Measurements from ENCODE around the gene TMPRSS11E.

TMPRSS11E gene

GRCh38 chr4:68433582-68433981 lies 13.7 kb upstream of the TMPRSS11E start:
- ChIA-PET CTCF (no interaction called here), POLR2A (no interaction called here)
- no peak for DNase-seq (ENCODE audit: extremely low spot score)
- TF ChIP-seq FOXM1 (IDR thresholded peaks at IDR 0.05; ENCODE audit: borderline replicate concordance) (no peak), FOXA1 (IDR thresholded peaks at IDR 0.05) (no peak), ARNT (IDR thresholded peaks at IDR 0.05) (no peak), ELF4 (IDR thresholded peaks at IDR 0.05) (no peak), SP1 (IDR thresholded peaks at IDR 0.05) (no peak), PKNOX1 (IDR thresholded peaks at IDR 0.05) (no peak), BHLHE40 (IDR thresholded peaks at IDR 0.05; ENCODE audit: borderline replicate concordance) (no peak), L3MBTL2 (conservative IDR thresholded peaks at IDR 0.05) (no peak), TARDBP (IDR thresholded peaks at IDR 0.05) (no peak), FOXK2 (IDR thresholded peaks at IDR 0.05) (no peak), SUZ12 (IDR thresholded peaks at IDR 0.05) (no peak), LEF1 (IDR thresholded peaks at IDR 0.05; ENCODE audit: borderline replicate concordance) (no peak), ZNF384 (IDR thresholded peaks at IDR 0.05) (no peak), NFRKB (IDR thresholded peaks at IDR 0.05) (no peak), HDGF (IDR thresholded peaks at IDR 0.05; ENCODE audit: borderline replicate concordance) (no peak), CTBP1 (IDR thresholded peaks at IDR 0.05; ENCODE audit: borderline replicate concordance) (no peak)

GRCh38 chr4:68434277-68434676 lies 13.0 kb upstream of the TMPRSS11E start:
- no peak for DNase-seq (ENCODE audit: extremely low spot score)
- ChIA-PET POLR2A (no interaction called here), CTCF (no interaction called here)
- TF ChIP-seq ZNF384 (IDR thresholded peaks at IDR 0.05): no peak
- TF ChIP-seq SP1 (IDR thresholded peaks at IDR 0.05): no peak
- TF ChIP-seq ARNT (IDR thresholded peaks at IDR 0.05): no peak
- TF ChIP-seq ELF4 (IDR thresholded peaks at IDR 0.05): no peak
- TF ChIP-seq PKNOX1 (IDR thresholded peaks at IDR 0.05): no peak
- TF ChIP-seq FOXK2 (IDR thresholded peaks at IDR 0.05): no peak
- no peak for TF ChIP-seq HDGF (IDR thresholded peaks at IDR 0.05; ENCODE audit: borderline replicate concordance)
- no peak for TF ChIP-seq NFRKB (IDR thresholded peaks at IDR 0.05)
- TF ChIP-seq FOXM1 (IDR thresholded peaks at IDR 0.05; ENCODE audit: borderline replicate concordance): no peak
- no peak for TF ChIP-seq L3MBTL2 (conservative IDR thresholded peaks at IDR 0.05)
- TF ChIP-seq LEF1 (IDR thresholded peaks at IDR 0.05; ENCODE audit: borderline replicate concordance): no peak
- TF ChIP-seq SUZ12 (IDR thresholded peaks at IDR 0.05): no peak
- TF ChIP-seq BHLHE40 (IDR thresholded peaks at IDR 0.05; ENCODE audit: borderline replicate concordance): no peak
- no peak for TF ChIP-seq FOXA1 (IDR thresholded peaks at IDR 0.05)
- TF ChIP-seq TARDBP (IDR thresholded peaks at IDR 0.05): no peak
- TF ChIP-seq CTBP1 (IDR thresholded peaks at IDR 0.05; ENCODE audit: borderline replicate concordance): no peak

DNA sequence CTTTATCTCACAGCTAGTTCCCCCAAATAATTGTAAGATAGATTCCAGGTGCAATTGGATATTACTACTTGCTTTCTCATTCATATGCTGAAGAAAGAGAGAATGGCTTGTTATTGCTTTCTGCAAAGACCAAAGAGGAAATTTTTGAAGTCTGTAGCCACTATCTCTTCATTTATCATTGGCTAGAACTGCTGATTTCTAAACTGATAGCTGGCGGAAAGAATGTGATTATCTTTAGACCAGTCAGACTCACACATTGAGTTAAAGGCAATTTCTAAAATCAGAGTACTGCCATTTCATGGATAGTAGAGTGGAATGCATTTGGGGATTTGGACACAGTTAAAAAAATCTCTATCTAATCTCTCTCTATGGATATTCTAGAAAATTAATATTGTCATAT lies 12.4 kb upstream of the TMPRSS11E start:
- TF ChIP-seq L3MBTL2 (conservative IDR thresholded peaks at IDR 0.05) (no peak), NFRKB (IDR thresholded peaks at IDR 0.05) (no peak), FOXM1 (IDR thresholded peaks at IDR 0.05; ENCODE audit: borderline replicate concordance) (no peak), ARNT (IDR thresholded peaks at IDR 0.05) (no peak), ELF4 (IDR thresholded peaks at IDR 0.05) (no peak), TARDBP (IDR thresholded peaks at IDR 0.05) (no peak), SP1 (IDR thresholded peaks at IDR 0.05) (no peak), LEF1 (IDR thresholded peaks at IDR 0.05; ENCODE audit: borderline replicate concordance) (no peak), FOXA1 (IDR thresholded peaks at IDR 0.05) (no peak), PKNOX1 (IDR thresholded peaks at IDR 0.05) (no peak), ZNF384 (IDR thresholded peaks at IDR 0.05) (no peak), HDGF (IDR thresholded peaks at IDR 0.05; ENCODE audit: borderline replicate concordance) (no peak), BHLHE40 (IDR thresholded peaks at IDR 0.05; ENCODE audit: borderline replicate concordance) (no peak), SUZ12 (IDR thresholded peaks at IDR 0.05) (no peak), CTBP1 (IDR thresholded peaks at IDR 0.05; ENCODE audit: borderline replicate concordance) (no peak), FOXK2 (IDR thresholded peaks at IDR 0.05) (no peak)
- ChIA-PET CTCF (no interaction called here), POLR2A (no interaction called here)
- no peak for DNase-seq (ENCODE audit: extremely low spot score)

GRCh38 chr4:68445111-68445510 lies 2.2 kb upstream of the TMPRSS11E start:
- ChIA-PET CTCF (no interaction called here), POLR2A (no interaction called here)
- no peak for DNase-seq (ENCODE audit: extremely low spot score)
- TF ChIP-seq ARNT (IDR thresholded peaks at IDR 0.05): no peak
- TF ChIP-seq ZNF384 (IDR thresholded peaks at IDR 0.05): no peak
- no peak for TF ChIP-seq SP1 (IDR thresholded peaks at IDR 0.05)
- TF ChIP-seq SUZ12 (IDR thresholded peaks at IDR 0.05): no peak

DNA sequence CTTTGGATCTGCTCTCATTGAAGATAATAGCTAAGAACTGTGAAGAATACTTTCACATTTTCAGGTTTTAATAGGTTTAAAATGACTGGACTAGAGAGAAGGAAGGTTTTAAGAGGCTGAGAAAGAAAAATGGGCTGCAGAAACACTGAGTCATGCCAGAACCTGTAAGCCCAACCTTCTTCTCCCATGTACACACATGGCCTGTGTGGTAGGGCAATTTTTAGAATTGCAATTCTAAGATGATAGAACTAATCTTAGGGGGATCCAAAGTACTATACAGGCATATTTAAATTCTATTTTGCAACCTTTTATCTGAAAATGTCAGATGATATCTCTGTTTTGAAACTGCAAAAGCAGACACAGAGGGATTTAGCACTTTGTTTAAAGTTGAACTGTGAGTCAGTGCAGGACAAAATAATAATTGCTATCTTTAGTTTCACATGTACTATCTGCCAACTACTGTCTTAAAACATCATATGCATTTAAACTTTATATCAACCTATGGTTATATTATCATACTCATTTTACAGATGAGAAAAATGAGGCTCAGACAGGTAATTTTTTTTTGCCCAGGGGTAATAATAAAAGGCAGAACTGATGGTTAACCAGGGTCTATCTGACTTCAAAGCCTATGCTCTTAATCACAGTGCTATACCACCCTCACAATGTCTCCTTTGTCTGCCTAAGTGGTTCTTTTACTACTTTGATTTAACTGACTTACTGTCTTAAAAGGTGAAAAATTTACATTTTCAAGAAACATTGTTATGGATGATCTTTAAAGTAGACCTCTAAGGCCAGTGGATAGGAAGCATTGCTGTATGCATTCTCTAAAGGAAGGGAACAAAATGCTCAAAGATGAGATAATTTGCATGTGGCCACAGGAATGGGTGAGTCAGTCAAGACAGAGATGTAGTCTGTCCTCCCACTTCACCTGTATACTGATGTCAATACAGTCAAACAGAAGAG lies 4.3 kb downstream of the TMPRSS11E start:
- DNase-seq (ENCODE audit: extremely low spot score): no peak
- CTCF ChIA-PET: no interaction called here
- TF ChIP-seq CTBP1 (IDR thresholded peaks at IDR 0.05; ENCODE audit: borderline replicate concordance): no peak
- TF ChIP-seq NFRKB (IDR thresholded peaks at IDR 0.05): no peak
- TF ChIP-seq BHLHE40 (IDR thresholded peaks at IDR 0.05; ENCODE audit: borderline replicate concordance): no peak
- TF ChIP-seq TARDBP (IDR thresholded peaks at IDR 0.05): no peak
- TF ChIP-seq L3MBTL2 (conservative IDR thresholded peaks at IDR 0.05): no peak
- TF ChIP-seq FOXK2 (IDR thresholded peaks at IDR 0.05): no peak
- TF ChIP-seq SUZ12 (IDR thresholded peaks at IDR 0.05): no peak
- TF ChIP-seq LEF1 (IDR thresholded peaks at IDR 0.05; ENCODE audit: borderline replicate concordance): no peak
- TF ChIP-seq FOXM1 (IDR thresholded peaks at IDR 0.05; ENCODE audit: borderline replicate concordance): no peak
- TF ChIP-seq SP1 (IDR thresholded peaks at IDR 0.05): no peak
- TF ChIP-seq ELF4 (IDR thresholded peaks at IDR 0.05): no peak
- TF ChIP-seq ZNF384 (IDR thresholded peaks at IDR 0.05): no peak
- no peak for TF ChIP-seq PKNOX1 (IDR thresholded peaks at IDR 0.05)
- no peak for TF ChIP-seq FOXA1 (IDR thresholded peaks at IDR 0.05)
- no peak for TF ChIP-seq HDGF (IDR thresholded peaks at IDR 0.05; ENCODE audit: borderline replicate concordance)
- TF ChIP-seq ARNT (IDR thresholded peaks at IDR 0.05): no peak

More for the DNA sequence above, 4.3 kb downstream of the TMPRSS11E start:
- POLR2A ChIA-PET: no interaction called here
